ENCODE data around the gene RAB13. TPM values are rescaled to one million over a fixed set of nuclear protein-coding genes. Genes with fewer than 3 reads are reported as not detected.

The RAB13 gene
- total RNA-seq, 1 donor from 2014 or later = 46.3 TPM

GRCh38 chr1:153946622-153947241, 39.4 kb downstream of the RAB13 start, which contains the start of gene DENND4B:
Gene DENND4B (minus strand): TSS chr1:153946718. CDS start chr1:153944374, 2,344 bp downstream.
- H3K4me3 ChIP-seq (ENCODE audit: low read depth, low read length) = peak within 1 kb of the TSS; percentile 74
- TF ChIP-seq, protein P1, sequence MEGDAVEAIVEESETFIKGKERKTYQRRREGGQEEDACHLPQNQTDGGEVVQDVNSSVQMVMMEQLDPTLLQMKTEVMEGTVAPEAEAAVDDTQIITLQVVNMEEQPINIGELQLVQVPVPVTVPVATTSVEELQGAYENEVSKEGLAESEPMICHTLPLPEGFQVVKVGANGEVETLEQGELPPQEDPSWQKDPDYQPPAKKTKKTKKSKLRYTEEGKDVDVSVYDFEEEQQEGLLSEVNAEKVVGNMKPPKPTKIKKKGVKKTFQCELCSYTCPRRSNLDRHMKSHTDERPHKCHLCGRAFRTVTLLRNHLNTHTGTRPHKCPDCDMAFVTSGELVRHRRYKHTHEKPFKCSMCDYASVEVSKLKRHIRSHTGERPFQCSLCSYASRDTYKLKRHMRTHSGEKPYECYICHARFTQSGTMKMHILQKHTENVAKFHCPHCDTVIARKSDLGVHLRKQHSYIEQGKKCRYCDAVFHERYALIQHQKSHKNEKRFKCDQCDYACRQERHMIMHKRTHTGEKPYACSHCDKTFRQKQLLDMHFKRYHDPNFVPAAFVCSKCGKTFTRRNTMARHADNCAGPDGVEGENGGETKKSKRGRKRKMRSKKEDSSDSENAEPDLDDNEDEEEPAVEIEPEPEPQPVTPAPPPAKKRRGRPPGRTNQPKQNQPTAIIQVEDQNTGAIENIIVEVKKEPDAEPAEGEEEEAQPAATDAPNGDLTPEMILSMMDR (IDR thresholded peaks at IDR 0.05; ENCODE audit: insufficient read depth, low read length, poor library complexity, severe bottlenecking) = peak; percentile 85
- no peaks in the 10 kb centered on the region for H3K27me3 ChIP-seq (ENCODE audit: control insufficient read depth, insufficient read depth, low read length)
- peaks cover 3% of the 10 kb centered on the region for H3K36me3 ChIP-seq (ENCODE audit: control insufficient read depth, insufficient read depth, low read length)
- DNase-seq (ENCODE audit: low read depth) = no peak

GRCh38 chr1:153945795-153946621, 40.1 kb downstream of the RAB13 start:
- H3K36me3 ChIP-seq (ENCODE audit: control insufficient read depth, insufficient read depth, low read length) = peaks cover 3% of the 10 kb centered on the region
- no peak for DNase-seq (ENCODE audit: low read depth)
- H3K4me3 ChIP-seq (ENCODE audit: low read depth, low read length) = peak overlapping the region; percentile 74
- TF ChIP-seq, protein P1 (IDR thresholded peaks at IDR 0.05; ENCODE audit: insufficient read depth, low read length, poor library complexity, severe bottlenecking) = no peak
- H3K27me3 ChIP-seq (ENCODE audit: control insufficient read depth, insufficient read depth, low read length) = no peaks in the 10 kb centered on the region

GRCh38 chr1:153945131-153945794, 40.9 kb downstream of the RAB13 start:
- Histone ChIP-seq H3K36me3 (ENCODE audit: control insufficient read depth, insufficient read depth, low read length) (peaks cover 3% of the 10 kb centered on the region), H3K4me3 (ENCODE audit: low read depth, low read length) (peak overlapping the region; percentile 74), H3K27me3 (ENCODE audit: control insufficient read depth, insufficient read depth, low read length) (no peaks in the 10 kb centered on the region)
- DNase-seq (ENCODE audit: low read depth) = no peak
- TF ChIP-seq, protein P1 (IDR thresholded peaks at IDR 0.05; ENCODE audit: insufficient read depth, low read length, poor library complexity, severe bottlenecking) = no peak

DNA sequence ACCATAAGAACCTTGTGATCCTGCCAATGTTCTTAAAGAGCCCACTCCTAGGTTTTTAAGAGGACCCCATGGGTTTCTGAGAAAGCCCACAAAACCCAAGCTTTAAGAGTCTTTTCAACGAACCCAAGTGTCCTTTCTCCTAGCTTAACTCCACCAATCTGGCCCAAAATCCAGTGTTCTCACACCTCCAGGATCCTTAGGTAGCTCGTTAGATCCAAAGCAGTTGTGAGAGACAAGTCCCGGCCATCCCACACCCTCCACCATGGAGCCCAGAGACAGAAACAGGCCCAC, 41.4 kb downstream of the RAB13 start:
- no peak for DNase-seq (ENCODE audit: low read depth)
- H3K27me3 ChIP-seq (ENCODE audit: control insufficient read depth, insufficient read depth, low read length) = no peaks in the 10 kb centered on the region
- H3K4me3 ChIP-seq (ENCODE audit: low read depth, low read length) = no peak overlapping the region
- H3K36me3 ChIP-seq (ENCODE audit: control insufficient read depth, insufficient read depth, low read length) = peaks cover 3% of the 10 kb centered on the region
- TF ChIP-seq, protein P1 (IDR thresholded peaks at IDR 0.05; ENCODE audit: insufficient read depth, low read length, poor library complexity, severe bottlenecking) = no peak

- no peaks in the 10 kb centered on the region for H3K27me3 ChIP-seq (ENCODE audit: control insufficient read depth, insufficient read depth, low read length)
- DNase-seq (ENCODE audit: low read depth) = no peak
- peaks cover 3% of the 10 kb centered on the region for H3K36me3 ChIP-seq (ENCODE audit: control insufficient read depth, insufficient read depth, low read length)
- no peak overlapping the region for H3K4me3 ChIP-seq (ENCODE audit: low read depth, low read length)
- TF ChIP-seq, protein P1 (IDR thresholded peaks at IDR 0.05; ENCODE audit: insufficient read depth, low read length, poor library complexity, severe bottlenecking) = no peak
Measured at GRCh38 chr1:153944005-153944826, 41.9 kb downstream of the RAB13 start.
